Esophagus muscularis mucosa (tissue), 3 donors: ENCODE data around the gene HEATR1.

Source experiments
- POLR2A ChIP-seq: fragments of 450-650 bp; IDR thresholded peaks from one replicate; pipeline ENCODE4 v1.6.1; 2017; ENCODE audit warnings: antibody characterized with exemption, moderate library complexity, mild to moderate bottlenecking, low read depth
- POLR2AphosphoS5 ChIP-seq, 2 donors: sonication (generic); formaldehyde crosslinking; IDR thresholded peaks; one replicate each; pipeline ENCODE4 v1.6.1; 2017; ENCODE audit warnings: antibody characterized with exemption in 2 of 2
- TF ChIP-seq, protein P1 (sequence below), 3 experiments: fragments of 200-600 bp in 2 of 3; fragments of 450-650 bp in 1 of 3; sonication (generic) in 2 of 3; IDR thresholded peaks; one replicate each; pipeline ENCODE4 v1.5.1; 2017 to 2019; ENCODE audit warnings: antibody characterized with exemption in 3 of 3, mild to moderate bottlenecking in 2 of 3, moderate library complexity in 1 of 3

DNA sequence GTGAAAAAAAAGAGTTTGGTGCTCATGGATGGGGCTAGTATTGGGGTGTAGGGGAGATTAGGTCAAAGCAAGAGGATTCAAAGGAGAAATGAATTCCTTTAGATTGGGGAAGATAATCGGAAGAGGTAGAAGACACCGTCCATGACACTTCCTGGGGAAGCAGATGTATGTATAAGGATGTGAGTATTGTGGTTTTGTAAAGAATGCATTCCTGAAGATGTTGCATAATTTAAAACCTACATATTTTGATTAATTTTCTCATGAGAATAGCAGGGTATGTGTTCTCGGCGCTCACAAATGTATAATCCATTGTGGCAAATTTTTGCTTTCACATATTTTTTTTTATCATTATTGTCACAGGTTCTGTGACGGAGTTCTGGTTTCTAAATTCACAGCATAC lies 86.0 kb downstream of the HEATR1 start:
- TF ChIP-seq, protein P1, sequence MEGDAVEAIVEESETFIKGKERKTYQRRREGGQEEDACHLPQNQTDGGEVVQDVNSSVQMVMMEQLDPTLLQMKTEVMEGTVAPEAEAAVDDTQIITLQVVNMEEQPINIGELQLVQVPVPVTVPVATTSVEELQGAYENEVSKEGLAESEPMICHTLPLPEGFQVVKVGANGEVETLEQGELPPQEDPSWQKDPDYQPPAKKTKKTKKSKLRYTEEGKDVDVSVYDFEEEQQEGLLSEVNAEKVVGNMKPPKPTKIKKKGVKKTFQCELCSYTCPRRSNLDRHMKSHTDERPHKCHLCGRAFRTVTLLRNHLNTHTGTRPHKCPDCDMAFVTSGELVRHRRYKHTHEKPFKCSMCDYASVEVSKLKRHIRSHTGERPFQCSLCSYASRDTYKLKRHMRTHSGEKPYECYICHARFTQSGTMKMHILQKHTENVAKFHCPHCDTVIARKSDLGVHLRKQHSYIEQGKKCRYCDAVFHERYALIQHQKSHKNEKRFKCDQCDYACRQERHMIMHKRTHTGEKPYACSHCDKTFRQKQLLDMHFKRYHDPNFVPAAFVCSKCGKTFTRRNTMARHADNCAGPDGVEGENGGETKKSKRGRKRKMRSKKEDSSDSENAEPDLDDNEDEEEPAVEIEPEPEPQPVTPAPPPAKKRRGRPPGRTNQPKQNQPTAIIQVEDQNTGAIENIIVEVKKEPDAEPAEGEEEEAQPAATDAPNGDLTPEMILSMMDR (IDR thresholded peaks at IDR 0.05) = no peak
- TF ChIP-seq POLR2A (no peak), POLR2AphosphoS5 (IDR thresholded peaks at IDR 0.05) (no peak)
